CD4-positive, alpha-beta T cell treated with Interferon gamma for 1 hour (primary cell): ENCODE results near the gene TMC4.
A peak's percentile ranks its signal among the peaks of the same experiment; 100 is the strongest.
"Not testable (repeated sequence)": the region's sequence is repeated elsewhere in the genome, so short reads cannot be mapped to it uniquely, and the experiment has no call there.

ENCODE experiments used
- DNase-seq: peaks from one replicate; pipeline ENCODE4 v3.0.0-alpha.2; 2020

The TMC4 gene

DNA sequence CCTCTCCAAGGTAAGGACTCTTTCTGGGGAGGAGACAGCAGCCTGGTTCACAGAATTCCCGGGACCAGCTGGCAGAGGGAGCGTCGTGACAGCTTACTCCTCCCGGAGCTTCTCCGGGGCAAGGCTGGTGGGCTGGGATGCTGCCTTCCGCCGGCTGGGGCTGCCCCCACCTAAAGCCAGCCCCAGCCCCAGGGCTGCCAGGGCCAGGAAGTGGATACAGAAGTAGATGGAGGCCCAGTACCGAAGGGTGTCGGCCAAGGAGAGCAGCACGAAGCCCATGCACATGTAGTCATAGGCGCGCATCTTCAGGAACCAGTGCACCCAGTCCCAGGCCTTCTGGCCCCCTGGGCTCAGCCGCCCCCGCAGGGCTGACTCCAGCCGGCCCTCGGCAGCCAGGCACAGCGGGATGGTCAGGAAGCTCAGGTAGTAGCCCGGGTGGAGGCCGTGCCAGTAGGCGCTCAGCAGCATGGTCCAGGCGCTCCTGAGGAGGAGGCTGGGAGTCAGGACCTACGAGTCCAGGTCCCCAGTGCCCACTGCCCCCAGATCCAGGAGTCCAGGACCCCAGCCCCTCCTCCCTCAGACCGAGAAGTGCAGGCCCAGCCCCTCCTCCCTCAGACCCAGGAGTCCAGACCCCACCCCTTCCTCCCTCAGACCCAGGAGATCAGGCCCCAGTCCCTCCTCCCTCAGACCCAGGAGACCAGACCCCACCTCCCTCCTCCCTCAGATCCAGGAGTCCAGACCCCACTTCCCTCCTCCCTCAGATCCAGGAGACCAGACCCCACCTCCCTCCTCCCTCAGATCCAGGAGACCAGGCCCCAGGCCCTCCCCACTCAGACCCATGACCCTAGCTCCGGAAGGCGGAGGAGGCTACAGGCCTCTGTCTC, 1.2 kb upstream of the TMC4 start:
- DNase-seq = no peak

DNA sequence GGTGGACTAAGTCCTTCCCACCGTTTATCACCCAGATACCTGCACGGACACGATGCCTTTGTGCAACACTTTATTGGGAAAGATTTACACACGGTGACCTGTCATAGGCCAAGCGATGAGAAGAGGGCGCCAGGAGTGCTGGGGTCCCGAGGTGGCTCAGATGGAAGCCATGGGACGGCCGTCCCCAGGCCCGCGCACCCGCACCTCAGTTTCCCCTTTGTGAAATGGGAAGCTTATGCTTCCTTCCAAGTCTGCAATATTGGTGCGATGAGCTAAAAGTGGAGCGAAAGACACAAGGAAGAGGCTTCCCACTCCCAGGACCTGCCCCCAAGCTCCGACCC, 369 bp upstream of the TMC4 start:
- no peak for DNase-seq

DNA sequence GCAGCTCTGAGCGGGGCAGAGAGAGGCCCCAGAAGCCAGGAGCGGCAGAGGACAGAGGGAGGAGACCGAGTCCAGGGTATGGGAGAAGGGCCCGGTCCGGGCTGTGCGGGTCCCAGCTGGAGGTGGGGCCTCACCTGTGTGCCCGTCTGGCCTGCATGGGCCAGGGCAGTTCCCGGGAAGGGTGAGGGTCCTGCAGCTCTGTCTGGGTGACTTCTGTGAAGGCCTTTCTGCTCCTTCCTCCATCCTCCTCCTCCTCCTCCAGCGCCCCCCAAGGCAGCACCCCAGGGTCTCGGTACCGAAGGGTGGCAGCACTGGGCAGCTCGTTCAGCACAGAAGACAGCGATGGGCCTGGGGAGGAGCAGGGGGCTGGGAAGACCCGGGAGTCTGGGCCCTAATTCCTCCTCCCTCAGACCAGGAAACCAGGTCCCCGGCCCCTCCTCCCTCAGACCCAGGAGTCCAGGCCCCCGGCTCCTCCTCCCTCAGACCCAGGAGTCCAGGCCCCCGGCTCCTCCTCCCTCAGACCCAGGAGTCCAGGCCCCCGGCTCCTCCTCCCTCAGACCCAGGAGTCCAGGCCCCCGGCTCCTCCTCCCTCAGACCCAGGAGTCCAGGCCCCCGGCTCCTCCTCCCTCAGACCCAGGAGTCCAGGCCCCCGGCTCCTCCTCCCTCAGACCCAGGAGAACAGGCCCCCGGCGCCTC, 1.1 kb downstream of the TMC4 start:
- DNase-seq = not testable (repeated sequence)

DNA sequence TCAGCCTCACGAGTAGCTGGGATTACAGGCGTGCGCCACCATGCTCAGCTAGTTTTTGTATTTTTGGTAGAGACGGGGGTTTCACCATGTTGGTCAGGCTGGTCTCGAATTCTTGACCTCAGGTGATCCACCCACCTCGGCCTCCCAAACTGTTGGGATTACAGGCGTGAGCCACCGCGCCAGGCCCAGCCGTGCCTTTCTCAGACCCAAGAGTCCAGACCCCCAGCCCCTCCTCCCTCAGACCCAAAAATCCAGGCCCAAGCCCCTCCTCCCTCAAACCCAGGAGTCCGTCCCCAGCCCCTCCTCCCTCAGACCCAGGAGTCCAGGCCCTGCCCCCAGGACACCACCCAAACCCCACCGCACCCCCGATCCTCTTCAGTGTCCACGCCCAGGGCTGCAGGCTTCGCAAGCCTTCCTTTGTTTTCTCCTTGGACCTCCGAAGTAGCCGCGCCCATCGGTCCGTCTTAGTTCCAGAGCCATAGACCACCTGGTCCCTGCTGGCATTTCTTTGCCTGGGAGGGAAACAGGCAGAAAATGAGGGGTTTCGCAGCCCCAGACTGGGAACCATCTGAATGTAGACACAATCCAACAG, 3.7 kb downstream of the TMC4 start:
- DNase-seq = no peak

DNA sequence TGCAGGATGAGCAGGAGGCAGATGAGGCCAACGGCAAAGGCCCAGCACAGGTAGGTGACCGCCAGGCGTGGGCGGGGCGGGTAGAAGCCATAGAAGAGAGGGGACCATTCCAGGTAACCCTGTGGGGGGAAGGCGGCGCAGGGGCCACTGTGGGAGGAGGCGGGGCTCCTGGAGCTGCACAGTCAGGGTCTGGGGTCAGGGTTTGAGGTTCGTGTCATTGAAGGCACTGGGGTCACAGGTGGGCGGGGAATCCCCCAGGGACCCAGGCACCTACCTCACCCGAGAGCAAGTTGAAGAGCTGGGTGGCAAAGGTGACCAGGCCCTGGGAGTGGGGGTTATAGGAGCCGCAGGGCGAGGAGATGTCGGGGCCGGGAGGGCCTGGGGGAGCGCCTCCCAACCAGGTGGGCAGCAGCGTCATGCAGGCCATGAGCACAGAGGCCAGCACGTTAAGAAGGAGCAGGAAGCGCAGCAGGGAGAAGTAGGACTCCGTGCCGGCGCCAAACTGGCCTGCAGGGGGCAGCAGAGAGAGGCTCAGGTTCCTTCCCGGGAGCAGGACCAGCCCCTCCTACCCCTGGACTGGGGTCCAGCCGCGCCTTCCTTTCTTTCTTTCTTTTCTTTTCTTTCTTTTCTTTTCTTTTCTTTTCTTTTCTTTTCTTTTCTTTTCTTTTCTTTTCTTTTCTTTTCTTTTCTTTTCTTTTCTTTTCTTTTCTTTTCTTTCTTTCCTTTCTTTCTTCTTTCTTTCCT, 4.6 kb downstream of the TMC4 start:
- DNase-seq = peak; percentile 83

DNA sequence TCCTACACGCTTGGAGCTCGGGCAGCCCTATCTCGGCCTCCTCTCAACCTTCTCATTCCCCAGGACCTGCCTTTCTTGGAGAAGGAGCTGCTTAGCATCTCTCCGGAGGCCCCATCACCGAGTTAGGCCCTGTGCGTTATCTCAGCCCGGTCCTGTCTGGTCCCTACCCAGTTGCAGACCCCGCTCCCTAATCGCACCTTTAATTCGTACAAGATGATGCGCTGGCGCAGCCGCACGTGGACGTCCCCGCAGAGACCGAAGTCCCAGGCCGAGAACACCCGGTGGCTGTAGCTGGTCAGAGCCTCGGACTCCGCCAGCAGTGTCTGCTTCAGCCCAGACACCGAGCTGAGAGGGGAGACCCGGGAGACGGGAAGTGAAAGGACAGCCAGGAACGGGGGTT, 7.7 kb downstream of the TMC4 start:
- no peak for DNase-seq

DNA sequence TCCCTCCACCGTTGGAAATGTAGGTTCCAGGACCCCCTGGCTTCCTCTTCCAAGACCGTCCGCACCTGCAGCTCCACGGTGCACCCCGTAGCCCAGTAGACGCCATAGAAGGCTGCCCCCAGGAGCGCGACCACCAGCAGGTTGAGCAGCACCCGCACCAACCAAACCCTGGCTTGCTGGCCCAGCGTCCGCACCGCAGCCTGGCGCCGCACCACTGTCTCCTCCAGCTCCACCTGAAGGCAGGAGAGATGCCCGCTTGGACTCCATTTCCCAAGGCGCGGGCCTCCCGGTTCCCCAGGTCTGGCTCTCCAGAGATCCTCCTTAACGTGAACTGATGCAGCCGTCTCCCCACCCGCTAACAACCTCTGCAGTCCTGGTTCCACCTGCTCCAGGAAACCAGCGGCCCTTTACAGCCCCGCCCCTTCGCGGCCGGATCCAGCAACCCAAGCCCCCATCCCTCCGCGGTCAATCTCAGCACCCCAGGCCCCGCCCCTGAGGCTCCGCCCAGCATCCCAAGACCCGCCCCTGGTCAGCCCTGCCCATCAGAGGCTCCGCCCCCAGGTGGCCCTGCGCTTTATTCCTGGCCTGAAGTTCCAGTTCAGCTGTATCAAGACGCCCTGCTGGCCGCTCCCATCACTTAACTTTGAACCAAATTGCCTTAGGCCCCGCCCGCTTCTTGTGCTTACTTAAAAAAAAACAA, 8.4 kb downstream of the TMC4 start:
- peak; percentile 59 for DNase-seq

DNA sequence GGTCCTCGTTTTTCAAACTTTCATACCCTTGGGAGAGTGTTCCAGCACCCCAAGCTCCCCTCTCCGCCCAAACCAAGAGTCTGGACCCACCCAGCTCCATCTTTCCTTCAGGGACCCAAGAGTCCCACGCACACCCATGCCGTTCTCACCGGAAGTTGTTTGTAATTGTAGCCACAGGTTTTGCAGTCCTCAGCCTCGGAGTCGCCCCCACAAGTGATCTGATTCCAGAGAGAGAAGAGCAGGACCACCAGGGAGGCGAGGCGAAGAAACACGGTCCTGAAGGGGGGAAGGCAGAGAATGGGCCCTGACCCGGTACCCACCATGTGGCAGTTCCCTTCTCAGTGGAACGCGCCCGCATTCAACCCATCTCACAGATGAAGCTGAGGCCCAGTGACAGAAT, 10.1 kb downstream of the TMC4 start:
- DNase-seq = no peak

DNA sequence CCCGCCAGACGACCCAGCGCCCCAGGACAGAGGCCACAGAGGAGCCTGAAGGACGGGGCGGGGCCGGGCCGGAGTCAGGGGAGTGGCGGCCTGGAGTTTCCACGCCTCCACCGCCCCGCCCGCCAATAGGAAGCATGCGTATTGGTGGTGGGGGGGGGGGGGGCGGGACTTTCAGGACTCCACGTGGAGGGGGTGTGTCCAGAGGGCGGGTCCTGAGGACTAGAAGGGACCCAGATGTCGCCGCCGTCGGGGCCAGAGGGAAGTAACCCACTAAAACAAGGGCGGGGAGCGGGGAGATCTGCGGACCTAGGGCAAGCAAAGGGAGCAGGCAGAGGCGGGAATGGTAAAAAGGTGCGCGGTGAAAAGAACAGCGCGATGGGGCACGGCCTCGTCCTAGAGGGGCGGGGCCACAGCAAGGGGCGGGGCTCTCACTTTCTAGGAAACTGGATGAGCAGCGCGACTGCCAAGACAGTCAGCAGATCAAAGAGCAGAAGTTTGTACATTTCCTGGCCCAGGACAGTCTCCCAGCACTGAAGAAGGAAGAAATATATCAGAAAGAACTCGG, 10.6 kb downstream of the TMC4 start:
- peak; percentile 83 for DNase-seq

DNA sequence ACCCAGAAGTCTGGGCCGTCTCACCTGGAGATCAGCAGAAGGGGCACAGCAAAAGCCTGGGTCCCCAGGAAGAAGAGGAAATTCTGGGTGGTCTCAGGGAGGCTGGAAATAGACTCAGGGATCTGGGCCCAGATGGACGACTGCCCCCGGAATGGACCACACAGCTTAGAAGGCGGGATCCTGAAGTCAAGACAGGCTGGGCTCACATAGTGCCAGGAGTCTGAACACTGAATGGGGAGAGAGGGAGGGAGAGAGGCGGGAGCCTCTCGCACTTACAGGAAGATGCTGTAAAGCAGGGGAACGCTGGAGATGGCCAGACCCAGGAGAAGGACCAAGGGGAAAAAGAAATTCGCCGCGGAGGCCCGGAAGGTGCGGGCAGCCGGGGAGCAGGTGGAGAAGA, 12.1 kb downstream of the TMC4 start:
- no peak for DNase-seq

DNA sequence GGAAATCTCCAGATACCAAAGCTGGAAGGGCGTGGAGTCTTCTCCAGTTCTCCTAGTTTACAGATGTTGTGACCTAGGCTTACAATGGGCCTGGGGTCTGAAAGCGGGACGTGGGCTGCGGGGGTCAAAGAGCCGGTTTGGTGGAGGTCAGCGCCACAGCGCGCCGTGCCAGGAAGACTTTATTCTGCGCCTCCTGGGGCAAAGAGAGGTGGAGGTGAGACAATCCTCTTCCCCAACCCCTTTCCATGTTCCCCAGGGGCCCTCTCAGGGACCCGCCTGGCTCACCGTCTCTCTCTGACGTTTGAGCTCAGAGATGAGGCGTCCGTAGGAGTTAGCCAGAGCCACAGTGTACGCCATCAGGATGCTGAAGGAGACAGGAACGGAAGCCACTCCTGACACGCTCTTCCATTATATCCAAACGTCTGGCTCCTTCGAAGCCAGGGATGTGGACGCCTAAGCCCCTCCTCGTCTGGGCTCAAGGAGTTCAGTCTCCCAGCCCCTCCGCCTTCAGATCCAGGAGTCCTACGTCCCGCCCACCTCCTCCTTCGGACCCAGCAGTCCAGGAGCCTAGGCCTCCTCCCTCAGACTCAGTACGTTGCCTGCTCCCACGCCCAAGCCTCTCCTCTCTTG, 12.7 kb downstream of the TMC4 start:
- no peak for DNase-seq

DNA sequence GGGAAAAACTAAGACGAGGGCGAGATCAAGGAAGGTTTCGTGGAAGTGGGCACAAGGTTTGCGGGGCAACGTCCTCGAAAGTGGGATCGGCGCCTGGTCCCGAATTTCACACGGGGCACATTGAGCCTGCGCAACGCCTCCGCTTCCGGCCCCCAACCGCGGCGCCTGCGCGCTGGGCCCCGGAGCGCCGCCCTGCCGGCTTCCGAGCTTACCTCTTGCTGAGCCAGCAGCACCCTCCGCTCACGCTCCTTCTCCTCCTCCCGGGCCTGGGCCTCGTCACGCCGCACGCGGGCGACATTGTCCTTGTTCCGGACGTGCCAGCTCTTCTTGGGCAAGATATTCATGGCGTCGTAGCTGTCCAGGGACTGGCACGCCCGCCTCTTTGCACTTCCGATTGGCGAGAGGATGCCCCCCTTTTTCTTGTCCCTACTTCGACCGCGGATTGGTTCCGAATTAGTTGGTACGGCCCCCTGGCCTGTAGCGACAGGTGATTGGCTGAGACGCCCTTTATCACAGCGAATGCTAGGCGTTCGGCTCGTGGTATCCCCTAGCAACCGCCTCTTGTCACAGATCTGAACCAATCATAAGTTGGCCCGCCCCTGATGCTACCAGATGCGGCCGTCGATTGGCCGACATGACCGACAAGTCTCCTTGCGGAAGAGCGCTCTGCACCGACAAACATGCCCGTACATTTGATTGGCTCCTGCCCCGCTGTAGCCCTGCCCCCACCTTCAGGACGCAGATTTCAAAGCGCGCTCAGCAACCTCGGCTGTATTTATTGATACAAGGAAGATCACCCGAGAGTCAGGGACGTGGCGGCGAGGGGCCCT, 13.4 kb downstream of the TMC4 start, which contains the start of gene LENG1:
Gene LENG1 (minus strand): TSS at position 370 of the 830 bp plus-strand sequence. CDS start 26 bp downstream, at position 344.
- DNase-seq = peak; percentile 100

DNA sequence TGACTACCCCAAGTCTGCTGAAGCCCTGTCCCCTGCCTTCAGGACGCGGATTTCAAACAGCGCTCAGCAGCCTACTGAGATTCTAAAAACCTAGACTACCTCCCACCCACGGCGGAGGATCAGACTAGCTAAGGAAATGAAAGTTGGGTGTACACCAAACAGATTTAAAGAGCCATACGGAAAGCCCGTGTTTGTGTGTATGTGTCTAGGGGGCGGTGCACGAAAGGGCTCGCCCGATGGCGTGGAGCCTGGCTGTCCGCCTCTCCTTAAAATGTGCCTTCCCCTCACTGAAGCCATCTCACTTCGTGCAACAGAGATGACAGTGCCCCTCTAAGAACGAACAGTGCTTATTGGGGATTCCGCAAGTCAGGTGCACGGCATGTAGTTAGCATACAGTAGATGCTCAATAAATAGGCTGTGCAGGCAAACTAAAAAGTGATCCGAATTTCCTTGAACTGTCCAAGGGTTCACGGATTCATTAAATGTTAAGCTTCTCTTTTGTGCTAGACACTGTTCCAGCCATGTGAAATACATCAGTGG, 14.1 kb downstream of the TMC4 start:
- DNase-seq = no peak

DNA sequence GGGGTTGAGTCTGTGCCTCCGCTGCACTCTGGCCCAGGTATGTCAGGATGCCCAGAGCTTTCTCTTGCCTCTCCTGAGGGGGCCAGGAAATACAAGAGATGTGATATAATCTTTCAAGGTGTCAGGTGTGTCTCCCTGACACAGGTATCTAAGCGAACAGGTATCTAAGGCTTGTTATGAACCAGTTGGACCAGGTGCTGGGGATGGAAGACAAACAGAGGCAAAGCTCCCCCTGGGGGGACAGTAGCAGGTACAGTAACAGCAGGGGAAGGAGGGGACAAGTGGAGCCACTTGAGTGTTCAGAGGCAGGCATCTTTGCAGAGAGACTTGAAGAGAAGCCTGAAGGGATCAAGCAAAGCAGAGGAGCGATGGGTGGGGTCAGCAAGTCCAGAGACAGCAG, 16.0 kb downstream of the TMC4 start:
- no peak for DNase-seq

DNA sequence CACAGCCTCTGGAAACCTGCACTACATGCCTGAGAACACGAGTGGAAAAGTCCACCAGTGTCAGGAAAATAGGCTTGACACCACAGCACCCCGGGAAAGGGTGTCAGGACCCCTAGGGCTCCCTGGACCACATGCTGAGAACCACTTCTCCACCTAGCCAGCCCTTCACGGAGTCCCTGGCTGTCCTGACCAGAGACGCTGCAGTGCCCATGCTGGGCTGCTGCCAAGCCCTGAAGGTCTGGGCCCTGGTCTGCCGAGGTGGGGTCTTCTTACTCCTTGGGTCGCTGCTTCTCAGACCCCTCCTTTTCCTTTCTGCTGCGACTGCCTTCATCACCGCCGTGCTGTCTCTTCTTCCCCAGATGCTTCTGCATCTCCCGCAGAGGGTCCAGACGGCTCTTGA, 16.5 kb downstream of the TMC4 start:
- DNase-seq = no peak

DNA sequence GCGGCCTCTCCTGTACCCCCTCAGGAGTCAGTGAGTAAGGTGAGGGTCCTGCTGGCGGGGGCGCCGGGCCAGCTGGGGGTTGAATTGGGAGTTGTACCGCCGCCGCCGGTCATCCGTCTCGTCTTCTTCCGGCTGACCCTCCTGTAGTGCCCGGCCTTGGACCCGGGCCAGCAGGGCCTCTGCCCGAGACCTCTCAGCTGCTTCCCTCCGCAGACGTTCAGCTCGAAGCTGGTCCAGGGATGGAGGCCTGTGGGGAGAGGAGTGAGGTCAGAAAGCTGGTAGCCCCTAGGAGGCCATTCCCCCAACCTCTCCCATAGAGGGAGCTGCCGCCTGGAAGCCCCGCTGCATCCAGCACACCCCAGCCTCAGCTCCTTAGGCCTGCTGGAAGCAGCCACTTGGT, 17.3 kb downstream of the TMC4 start:
- DNase-seq = no peak

DNA sequence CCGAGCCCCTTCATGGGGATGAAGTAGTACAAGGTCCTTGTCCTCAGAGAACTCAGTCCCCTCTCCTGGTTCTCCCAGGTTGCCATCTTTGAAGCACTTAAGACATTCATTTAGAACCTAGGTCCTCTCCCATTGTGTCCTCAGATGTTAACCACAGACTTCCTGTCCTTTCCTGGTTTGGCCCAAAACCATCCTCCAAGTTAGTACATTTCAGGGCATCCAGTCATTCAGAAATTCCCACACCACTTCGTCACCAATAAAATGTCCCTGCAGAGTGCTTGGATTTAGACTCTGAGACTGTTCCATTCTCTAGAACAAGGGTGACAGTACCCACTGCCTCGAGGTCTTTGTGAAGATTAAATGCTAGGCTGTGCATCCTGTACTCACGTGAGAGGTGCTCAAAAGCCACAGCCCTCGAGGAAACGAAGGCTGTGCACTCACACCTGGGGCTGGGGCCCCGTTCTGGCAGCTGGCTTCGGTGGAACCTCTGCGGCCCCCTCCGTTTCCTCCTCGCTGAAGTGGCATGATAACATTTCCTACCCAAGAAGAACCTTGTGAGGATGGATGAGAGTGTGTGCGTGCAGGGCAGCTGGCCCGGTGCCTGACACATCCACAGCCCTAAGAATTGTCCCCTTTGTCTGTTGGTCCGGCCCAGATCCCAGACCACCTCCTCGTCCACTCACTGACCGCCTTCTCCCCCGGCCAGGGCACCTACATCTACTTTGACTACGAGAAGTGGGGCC, 18.2 kb downstream of the TMC4 start:
- no peak for DNase-seq

DNA sequence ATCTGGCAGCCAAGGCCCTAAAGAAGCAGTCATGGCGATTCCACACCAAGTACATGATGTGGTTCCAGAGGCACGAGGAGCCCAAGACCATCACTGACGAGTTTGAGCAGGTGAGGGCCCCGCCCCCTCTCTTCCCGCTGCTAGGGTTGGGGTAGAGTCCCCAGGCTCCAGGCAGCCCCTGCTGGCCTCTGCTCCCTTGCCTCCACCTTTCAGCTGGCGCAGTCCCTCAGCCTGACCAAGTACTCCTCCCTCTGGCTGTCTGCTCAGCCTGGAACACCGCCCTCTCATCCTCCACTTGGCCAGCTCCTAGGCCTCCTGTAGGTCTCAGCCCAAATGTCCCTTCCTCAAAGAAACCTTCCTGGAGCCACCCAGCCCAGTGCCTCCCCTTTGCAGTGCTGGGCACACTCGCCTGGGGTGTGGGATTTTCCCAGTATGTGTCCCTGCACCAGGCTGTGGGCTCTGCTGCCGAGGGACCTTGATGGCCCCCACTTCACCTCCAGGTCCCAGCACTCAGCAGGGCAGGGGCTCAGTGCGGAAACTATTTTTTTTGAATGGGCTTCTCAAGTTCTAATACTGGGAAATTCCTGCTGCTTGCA, 19.1 kb downstream of the TMC4 start:
- no peak for DNase-seq

DNA sequence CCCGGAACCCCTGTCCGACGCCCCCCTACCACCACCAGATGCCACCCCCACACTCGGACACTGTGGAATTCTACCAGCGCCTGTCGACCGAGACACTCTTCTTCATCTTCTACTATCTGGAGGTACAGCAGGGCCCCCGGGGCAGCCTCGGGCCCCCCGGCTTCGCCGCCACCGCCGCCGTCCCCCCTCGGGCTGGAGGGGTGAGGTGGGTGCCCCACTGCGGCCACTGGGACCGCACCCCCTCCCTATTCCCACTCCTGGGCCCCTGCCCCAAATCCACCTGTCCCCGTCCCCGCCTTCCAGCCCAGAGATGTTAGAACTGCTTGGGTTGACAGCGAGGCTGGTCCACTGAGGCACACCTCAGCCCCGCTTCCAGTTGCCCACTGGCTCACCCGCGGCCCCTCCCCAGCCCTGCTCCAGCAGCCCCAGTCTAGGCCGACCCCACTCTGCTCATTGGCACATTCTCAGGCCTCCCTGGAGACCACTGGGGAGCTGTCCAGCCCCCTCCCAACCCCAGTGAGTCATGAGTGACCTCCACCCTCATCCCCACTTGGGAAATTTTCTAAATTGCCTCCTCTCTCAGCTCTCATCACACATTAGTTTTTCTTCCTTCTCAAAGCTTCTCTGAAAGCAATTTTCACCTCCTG, 20.0 kb downstream of the TMC4 start:
- DNase-seq = no peak
